ENCODE results near the gene TRABD2B. TPM values are rescaled to one million over a fixed set of nuclear protein-coding genes. Genes with fewer than 3 reads are reported as not detected.

TRABD2B gene
- total RNA-seq, 4 donors from 2014 or later, result 0.16 to 1.5 (median 0.55) TPM

DNA sequence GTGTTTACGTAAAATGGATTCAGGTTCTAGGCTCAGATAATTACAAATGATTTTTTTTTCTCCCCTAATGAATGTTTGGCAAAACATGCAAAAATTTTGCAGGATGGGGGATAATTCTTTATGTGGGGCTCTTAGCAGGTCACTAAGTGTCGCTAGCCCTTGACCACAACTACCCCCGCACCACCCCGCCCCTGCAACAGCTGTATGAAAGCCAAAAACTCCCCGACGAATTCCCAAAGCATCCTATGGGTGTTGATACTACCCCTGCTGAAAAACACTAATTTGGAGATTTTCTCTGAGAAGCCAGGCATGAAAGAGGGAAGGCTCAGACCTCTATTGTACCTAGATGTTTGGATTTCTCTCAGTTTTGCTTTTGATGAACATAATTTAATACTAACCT is 243.0 kb downstream of the TRABD2B start:
- TF ChIP-seq, protein P1, sequence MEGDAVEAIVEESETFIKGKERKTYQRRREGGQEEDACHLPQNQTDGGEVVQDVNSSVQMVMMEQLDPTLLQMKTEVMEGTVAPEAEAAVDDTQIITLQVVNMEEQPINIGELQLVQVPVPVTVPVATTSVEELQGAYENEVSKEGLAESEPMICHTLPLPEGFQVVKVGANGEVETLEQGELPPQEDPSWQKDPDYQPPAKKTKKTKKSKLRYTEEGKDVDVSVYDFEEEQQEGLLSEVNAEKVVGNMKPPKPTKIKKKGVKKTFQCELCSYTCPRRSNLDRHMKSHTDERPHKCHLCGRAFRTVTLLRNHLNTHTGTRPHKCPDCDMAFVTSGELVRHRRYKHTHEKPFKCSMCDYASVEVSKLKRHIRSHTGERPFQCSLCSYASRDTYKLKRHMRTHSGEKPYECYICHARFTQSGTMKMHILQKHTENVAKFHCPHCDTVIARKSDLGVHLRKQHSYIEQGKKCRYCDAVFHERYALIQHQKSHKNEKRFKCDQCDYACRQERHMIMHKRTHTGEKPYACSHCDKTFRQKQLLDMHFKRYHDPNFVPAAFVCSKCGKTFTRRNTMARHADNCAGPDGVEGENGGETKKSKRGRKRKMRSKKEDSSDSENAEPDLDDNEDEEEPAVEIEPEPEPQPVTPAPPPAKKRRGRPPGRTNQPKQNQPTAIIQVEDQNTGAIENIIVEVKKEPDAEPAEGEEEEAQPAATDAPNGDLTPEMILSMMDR (IDR thresholded peaks at IDR 0.05; ENCODE audit: low read depth), result no peak

DNA sequence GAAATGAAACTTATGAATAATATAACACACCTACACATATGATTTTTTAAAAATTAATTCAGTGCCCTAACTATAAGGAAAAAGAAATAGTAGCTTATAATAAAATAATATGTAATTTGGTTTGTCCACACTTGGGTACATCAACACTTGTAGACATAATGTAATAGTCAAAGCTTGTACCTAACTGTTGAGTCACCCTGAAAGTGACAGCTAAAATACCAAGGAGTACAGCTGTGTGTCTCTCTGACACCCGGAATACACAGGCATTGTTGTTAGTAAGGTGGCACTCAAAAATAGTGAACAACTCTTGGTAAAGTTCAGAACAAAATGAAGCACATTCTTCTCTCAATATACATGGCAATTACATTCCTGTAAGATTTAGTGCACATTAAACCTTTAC is 243.4 kb downstream of the TRABD2B start:
- TF ChIP-seq, protein P1 (IDR thresholded peaks at IDR 0.05; ENCODE audit: low read depth), result no peak

DNA sequence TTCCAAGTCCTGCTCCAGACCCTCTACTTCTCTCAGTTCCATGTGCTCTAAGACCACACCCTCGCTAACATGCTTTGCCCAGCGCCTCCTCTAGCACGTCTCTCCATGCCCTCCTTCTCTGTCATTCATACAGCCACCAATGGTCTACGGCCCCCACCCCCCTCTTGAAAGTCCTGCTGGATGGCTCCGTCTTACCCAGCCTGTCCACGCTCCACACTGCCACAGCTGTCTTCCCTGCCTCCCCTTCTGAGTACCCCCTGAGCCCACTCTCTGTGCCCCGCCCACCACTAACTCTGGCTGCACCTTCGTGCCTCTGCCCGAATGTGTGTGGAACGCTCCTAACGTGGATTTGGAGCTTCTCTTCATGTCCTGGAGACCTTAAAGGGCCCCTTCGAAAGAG is 244.6 kb downstream of the TRABD2B start:
- TF ChIP-seq, protein P1 (IDR thresholded peaks at IDR 0.05; ENCODE audit: low read depth), result no peak

DNA sequence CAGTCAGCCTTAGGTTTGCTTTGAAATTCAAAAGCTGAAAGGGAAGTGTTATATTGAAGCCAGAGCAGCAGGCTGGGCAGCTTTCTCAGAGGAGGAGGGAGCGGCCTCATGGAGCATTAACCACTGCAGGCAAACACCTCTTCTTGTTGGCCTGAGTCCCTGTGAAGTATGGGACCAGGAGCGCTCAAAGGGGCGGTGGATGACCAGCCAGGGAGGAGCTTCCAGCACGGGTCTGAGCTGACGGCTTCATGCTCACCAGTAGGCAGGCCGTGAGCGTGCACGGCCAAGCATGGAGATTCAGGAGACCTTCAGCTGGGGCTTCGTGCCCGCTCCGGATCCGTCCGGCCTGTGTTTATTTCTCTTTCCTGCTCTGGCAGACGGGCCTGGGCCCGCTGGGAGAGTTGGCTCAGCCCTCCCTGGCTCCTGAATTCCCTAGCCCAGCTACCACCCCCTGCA is 245.2 kb downstream of the TRABD2B start:
- TF ChIP-seq, protein P1 (IDR thresholded peaks at IDR 0.05; ENCODE audit: low read depth), result no peak

DNA sequence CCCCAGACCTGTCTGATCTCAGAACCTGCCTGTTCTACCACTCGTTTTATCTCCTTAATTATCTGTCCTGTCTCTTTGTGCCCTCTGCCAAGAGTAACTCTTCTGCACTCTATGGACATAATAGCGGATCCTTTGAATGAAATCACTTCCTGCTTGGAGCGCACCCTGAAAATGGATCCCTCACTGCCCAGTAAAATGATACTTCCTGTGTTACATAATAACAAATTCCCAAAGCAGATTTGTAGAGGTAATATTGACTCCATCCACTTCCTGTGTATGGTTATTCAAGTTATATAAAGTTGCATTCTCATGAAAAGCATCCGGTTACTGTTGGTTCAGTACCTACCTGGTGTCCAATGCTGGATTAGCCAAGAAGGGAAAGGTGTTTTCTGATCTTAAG is 246.0 kb downstream of the TRABD2B start:
- TF ChIP-seq, protein P1 (IDR thresholded peaks at IDR 0.05; ENCODE audit: low read depth), result no peak

DNA sequence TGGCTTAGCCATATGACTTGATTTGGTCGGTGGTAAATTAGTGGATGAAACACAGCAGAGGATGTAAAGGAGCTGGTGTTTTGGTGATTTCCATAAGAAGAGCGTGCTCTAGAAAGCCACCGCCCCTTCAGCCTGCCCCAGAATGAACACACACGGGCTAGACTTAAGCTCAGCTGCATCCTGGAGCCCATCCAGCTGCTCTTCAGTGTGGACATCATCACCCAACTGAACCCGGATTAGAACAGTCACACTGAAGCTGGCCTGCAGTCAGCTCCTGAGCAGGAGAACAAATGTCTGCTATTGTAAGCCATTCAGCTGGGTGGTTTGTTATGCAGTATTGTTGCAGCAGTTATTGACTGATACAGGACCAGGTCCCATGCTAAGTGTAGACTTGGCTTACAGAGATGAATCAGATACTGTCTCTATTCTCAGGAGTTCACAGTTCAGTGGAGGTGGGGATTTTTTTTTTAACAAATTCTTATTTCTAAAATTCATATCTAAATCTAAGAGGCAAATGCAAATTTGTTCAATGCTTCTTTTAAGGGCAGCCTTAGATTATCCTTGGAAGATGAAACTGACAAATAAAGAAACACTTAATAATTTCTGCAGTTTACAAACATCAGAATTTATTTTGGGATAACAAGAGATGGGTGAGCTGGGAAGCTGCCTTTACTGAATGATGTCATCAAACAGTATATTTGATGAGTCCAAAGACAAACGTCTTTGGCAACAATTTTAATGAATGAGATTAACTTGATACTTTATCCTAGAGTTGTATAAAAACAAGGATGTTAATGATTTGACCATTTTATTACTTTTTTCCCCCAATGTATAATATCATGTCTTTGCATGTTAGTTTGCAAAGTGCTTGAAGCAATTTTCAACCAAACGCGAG is 251.2 kb downstream of the TRABD2B start:
- TF ChIP-seq, protein P1 (IDR thresholded peaks at IDR 0.05; ENCODE audit: low read depth), result no peak

DNA sequence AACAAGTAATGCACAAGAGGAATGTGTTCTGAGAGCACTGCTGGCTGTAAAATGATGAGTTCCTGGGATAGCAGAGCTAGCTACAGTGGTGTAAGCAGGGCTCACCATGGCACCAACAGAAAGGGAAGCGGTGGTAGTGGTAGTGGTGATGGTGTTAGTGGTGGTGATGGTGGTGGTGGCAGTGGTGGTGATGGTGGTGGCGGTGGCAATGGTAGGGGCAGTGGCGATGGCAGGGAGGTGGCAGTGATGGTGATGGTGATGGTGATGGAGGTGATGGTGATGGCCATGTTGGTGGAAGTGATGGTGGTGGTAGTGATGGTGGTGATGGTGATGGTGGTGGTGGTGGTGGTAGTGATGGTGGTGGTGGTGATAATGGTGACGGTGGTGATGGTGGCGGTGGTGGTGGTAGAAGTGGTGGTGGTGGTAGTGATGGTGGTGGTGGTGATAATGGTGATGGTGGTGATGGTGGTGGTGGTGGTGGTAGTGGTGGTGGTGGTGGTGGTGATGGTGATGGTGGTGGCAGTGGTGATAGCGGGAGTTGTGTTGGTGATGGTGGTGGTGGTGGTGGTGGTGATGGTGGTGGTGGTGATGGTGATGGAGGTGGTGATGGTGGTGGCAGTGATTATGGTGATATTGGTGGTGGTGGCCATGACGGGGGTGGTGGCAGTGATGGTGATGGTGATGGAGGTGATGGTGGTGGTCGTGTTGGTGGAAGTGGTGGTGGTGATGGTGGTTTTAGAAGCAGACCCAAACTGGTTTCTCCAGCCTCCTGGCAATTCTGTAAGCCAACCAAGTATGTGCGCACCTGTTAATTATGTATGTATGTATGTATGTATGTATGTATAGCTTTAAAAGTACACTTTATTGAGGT is 254.1 kb downstream of the TRABD2B start:
- TF ChIP-seq, protein P1 (IDR thresholded peaks at IDR 0.05; ENCODE audit: low read depth), result no peak
